Right atrium auricular region (tissue), 2 donors: ENCODE measurements around the gene ANKRD55. TPM values are rescaled to one million over a fixed set of nuclear protein-coding genes. Genes with fewer than 3 reads are reported as not detected.
"Not testable (repeated sequence)": the region's sequence is repeated elsewhere in the genome, so short reads cannot be mapped to it uniquely, and the experiment has no call there.

Experiments used
- DNase-seq: peaks from one replicate; pipeline ENCODE4 v3.0.0-alpha.2; 2019; ENCODE audit warnings: low spot score
- H3K27ac ChIP-seq, 2 donors: fragments of 200-600 bp; sonication (generic); 1 replicate in 1 of 2; 2 replicates in 1 of 2; pipeline ENCODE4 v1.5.1; 2016 to 2019
- H3K27me3 ChIP-seq, 2 donors: fragments of 200-600 bp; sonication (generic); one replicate each; pipeline versions ENCODE4 v1.5.1 to v1.6.0; 2017 to 2019
- H3K36me3 ChIP-seq: fragments of 200-600 bp; sonication (generic); one replicate; pipeline ENCODE4 v1.5.1; 2016
- H3K4me1 ChIP-seq, 2 donors: fragments of 200-600 bp; sonication (generic); one replicate each; pipeline versions ENCODE4 v1.5.1 to v1.6.0; 2017 to 2019
- H3K4me3 ChIP-seq, 2 donors: fragments of 200-600 bp; sonication (generic); 1 replicate in 1 of 2; 2 replicates in 1 of 2; pipeline ENCODE4 v1.5.1; 2017 to 2019; ENCODE audit warnings: mild to moderate bottlenecking in 1 of 2, moderate library complexity in 1 of 2
- H3K9me3 ChIP-seq, 2 donors: fragments of 200-600 bp; sonication (generic); one replicate each; pipeline ENCODE4 v1.5.1; 2019
- CTCF ChIP-seq, 2 donors: fragments of 200-600 bp; sonication (generic); IDR thresholded peaks; one replicate each; pipeline ENCODE4 v1.5.1; 2019; ENCODE audit warnings: antibody characterized with exemption in 2 of 2
- total RNA-seq, 2 donors: library from RNA; depleted of rRNA; stranded (reverse); fragments of >200 nt; gene quantifications; one replicate each; pipeline ENCODE4 v1.1.0, GENCODE V29; 2016

Gene ANKRD55
- total RNA-seq, 2 donors from 2014 or later: 0.20 TPM; not detected in 1

GRCh38 chr5:56259002-56259511 is 25.9 kb upstream of the ANKRD55 start:
- TF ChIP-seq CTCF (IDR thresholded peaks at IDR 0.05): no peak
- H3K9me3 ChIP-seq: no peaks in the 10 kb centered on the region
- no peaks in the 10 kb centered on the region for H3K36me3 ChIP-seq
- H3K4me1 ChIP-seq: no peaks in the 10 kb centered on the region
- H3K27ac ChIP-seq: no peak overlapping the region
- DNase-seq: no peak
- no peak overlapping the region for H3K4me3 ChIP-seq
- H3K27me3 ChIP-seq: no peaks in the 10 kb centered on the region

- not testable (repeated sequence) for H3K27me3 ChIP-seq, H3K4me3 ChIP-seq, DNase-seq, H3K27ac ChIP-seq, H3K9me3 ChIP-seq, H3K4me1 ChIP-seq, H3K36me3 ChIP-seq
Measured at GRCh38 chr5:56257763-56258529, 24.8 kb upstream of the ANKRD55 start.

GRCh38 chr5:56257010-56257409 is 23.9 kb upstream of the ANKRD55 start:
- no peak for TF ChIP-seq CTCF (IDR thresholded peaks at IDR 0.05)
- no peak for DNase-seq
- no peaks in the 10 kb centered on the region for H3K36me3 ChIP-seq
- no peaks in the 10 kb centered on the region for H3K27me3 ChIP-seq
- H3K4me3 ChIP-seq: no peak overlapping the region
- H3K9me3 ChIP-seq: no peaks in the 10 kb centered on the region
- H3K27ac ChIP-seq: no peak overlapping the region
- H3K4me1 ChIP-seq: no peaks in the 10 kb centered on the region

- Histone ChIP-seq H3K9me3 (no peaks in the 10 kb centered on the region), H3K27me3 (no peaks in the 10 kb centered on the region), H3K27ac (no peak overlapping the region), H3K4me1 (no peaks in the 10 kb centered on the region), H3K4me3 (no peak overlapping the region), H3K36me3 (no peaks in the 10 kb centered on the region)
- DNase-seq: no peak
- TF ChIP-seq CTCF (IDR thresholded peaks at IDR 0.05): no peak
Measured at GRCh38 chr5:56255502-56255901, 22.4 kb upstream of the ANKRD55 start.

GRCh38 chr5:56253924-56254323 is 20.8 kb upstream of the ANKRD55 start:
- Histone ChIP-seq H3K4me1 (no peaks in the 10 kb centered on the region), H3K27ac (no peak overlapping the region), H3K4me3 (no peak overlapping the region), H3K36me3 (no peaks in the 10 kb centered on the region), H3K27me3 (no peaks in the 10 kb centered on the region), H3K9me3 (no peaks in the 10 kb centered on the region)
- no peak for TF ChIP-seq CTCF (IDR thresholded peaks at IDR 0.05)
- DNase-seq: no peak

GRCh38 chr5:56253126-56253525 is 20.0 kb upstream of the ANKRD55 start:
- DNase-seq: no peak
- no peaks in the 10 kb centered on the region for H3K27me3 ChIP-seq

More at GRCh38 chr5:56253126-56253525, 20.0 kb upstream of the ANKRD55 start:
- Histone ChIP-seq H3K4me3 (no peak overlapping the region), H3K9me3 (no peaks in the 10 kb centered on the region), H3K27ac (no peak overlapping the region), H3K36me3 (no peaks in the 10 kb centered on the region), H3K4me1 (no peaks in the 10 kb centered on the region)
- no peak for TF ChIP-seq CTCF (IDR thresholded peaks at IDR 0.05)
